Fibroblast of the aortic adventitia (primary cell): Measurements from ENCODE around the gene RPL13A. TPM values are rescaled to one million over a fixed set of nuclear protein-coding genes. Genes with fewer than 3 reads are reported as not detected.

Source experiments
- DNase-seq: peaks from one replicate; pipeline ENCODE4 v3.0.0-alpha.2; 2010; ENCODE audit warnings: low read depth
- H3K4me3 ChIP-seq: 2 replicates; pipeline ENCODE4 v1.5.1; 2011; ENCODE audit warnings: low read depth, mild to moderate bottlenecking, control low read depth, low read length, moderate library complexity
- total RNA-seq: library from RNA; depleted of rRNA; stranded (reverse); fragments of >200 nt; gene quantifications from 2 replicates; pipeline ENCODE4 v1.2.3, GENCODE V29; 2012; ENCODE audit warnings: low replicate concordance
- TF ChIP-seq, protein P1 (sequence below): IDR thresholded peaks from 2 replicates; pipeline ENCODE4 v1.5.1; 2011; ENCODE audit warnings: mild to moderate bottlenecking, low read length, control low read depth, inconsistent platforms; ENCODE audit not compliant: insufficient read depth

Gene RPL13A
- total RNA-seq, 1 donor, result 2,642 TPM

GRCh38 chr19:49486232-49486631, 1.2 kb upstream of the RPL13A start:
- DNase-seq, result no peak
- TF ChIP-seq, protein P1, sequence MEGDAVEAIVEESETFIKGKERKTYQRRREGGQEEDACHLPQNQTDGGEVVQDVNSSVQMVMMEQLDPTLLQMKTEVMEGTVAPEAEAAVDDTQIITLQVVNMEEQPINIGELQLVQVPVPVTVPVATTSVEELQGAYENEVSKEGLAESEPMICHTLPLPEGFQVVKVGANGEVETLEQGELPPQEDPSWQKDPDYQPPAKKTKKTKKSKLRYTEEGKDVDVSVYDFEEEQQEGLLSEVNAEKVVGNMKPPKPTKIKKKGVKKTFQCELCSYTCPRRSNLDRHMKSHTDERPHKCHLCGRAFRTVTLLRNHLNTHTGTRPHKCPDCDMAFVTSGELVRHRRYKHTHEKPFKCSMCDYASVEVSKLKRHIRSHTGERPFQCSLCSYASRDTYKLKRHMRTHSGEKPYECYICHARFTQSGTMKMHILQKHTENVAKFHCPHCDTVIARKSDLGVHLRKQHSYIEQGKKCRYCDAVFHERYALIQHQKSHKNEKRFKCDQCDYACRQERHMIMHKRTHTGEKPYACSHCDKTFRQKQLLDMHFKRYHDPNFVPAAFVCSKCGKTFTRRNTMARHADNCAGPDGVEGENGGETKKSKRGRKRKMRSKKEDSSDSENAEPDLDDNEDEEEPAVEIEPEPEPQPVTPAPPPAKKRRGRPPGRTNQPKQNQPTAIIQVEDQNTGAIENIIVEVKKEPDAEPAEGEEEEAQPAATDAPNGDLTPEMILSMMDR, result no peak
- no peak overlapping the region for H3K4me3 ChIP-seq

GRCh38 chr19:49486710-49487276, 615 bp upstream of the RPL13A start:
- H3K4me3 ChIP-seq, result no peak overlapping the region
- no peak for DNase-seq
- TF ChIP-seq, protein P1, result peak; percentile 6

GRCh38 chr19:49488046-49488862, 846 bp downstream of the RPL13A start:
- TF ChIP-seq, protein P1, result no peak
- DNase-seq, result no peak

DNA sequence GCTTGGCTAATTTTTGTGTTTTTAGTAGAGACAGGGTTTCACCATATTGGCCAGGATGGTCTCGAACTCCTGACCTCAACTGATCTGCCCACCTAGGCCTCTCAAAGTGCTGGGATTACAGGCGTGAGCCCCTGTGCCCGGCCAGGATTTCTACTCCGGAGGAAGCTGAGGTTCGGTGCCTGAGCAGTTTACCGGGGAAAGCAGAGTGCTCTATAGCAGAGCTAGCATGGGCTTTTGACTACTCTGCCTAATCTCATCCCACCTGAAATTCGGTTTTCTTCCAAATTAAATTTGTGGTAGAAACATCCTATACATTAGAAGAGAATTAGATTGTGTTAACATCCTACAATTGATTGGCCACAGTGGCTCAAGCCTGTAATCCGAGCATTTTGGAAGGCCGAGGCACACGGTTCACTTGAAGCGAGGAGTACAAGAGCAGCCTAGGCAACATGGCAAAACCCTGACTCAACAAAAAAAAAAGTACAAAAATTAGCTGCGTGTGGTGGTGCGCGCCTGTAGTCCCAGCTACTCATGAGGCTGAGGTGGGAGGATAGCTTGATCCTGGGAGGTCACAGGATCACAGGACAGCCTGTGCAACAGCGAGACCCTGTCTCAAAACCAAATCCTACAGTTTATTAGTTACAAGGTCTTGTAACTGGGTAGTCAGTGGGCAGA, 1.6 kb downstream of the RPL13A start:
- DNase-seq, result no peak
- peak overlapping the region; percentile 97 for H3K4me3 ChIP-seq
- TF ChIP-seq, protein P1, result no peak

More at GRCh38 chr19:49488046-49488862, 846 bp downstream of the RPL13A start:
- H3K4me3 ChIP-seq, result peak overlapping the region; percentile 97

- TF ChIP-seq, protein P1, result no peak
- peak overlapping the region; percentile 97 for H3K4me3 ChIP-seq
- DNase-seq, result no peak
Observed at GRCh38 chr19:49489601-49490167, 2.3 kb downstream of the RPL13A start.

DNA sequence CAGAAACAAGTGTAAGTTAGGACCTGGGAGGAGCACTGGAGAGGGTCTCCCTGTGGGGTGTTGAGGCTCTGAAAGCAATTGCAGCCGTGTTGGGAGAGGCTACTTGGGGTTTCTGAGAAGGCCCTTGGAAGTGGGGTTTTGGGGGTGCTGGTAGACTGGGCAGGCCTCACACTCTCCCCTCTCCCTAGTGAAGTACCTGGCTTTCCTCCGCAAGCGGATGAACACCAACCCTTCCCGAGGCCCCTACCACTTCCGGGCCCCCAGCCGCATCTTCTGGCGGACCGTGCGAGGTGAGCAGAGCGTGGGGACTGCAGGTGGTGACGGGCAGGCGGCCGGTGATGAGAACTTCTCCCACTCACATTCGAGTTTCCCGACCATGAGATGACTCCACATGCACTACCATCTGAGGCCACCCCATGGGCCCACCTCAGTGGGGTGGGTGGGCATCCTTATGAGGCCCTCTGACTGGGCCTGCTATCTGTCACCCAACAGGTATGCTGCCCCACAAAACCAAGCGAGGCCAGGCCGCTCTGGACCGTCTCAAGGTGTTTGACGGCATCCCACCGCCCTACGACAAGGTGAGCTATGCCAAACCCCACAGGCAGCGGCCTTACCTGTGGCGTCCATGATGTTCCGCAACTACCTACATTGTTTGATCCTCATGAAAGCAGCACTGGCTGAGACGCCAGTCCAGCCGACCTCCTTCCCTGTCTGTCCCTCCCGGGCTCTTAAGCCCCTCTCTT, 3.0 kb downstream of the RPL13A start:
- H3K4me3 ChIP-seq, result peak overlapping the region; percentile 97
- no peak for DNase-seq
- TF ChIP-seq, protein P1, result no peak
